SJSA1 (cell line): ENCODE data around the gene TLE6. TPM values are rescaled to one million over a fixed set of nuclear protein-coding genes. Genes with fewer than 3 reads are reported as not detected.

Experiments
- DNase-seq, 2 experiments: peaks; one replicate each; pipeline ENCODE4 v3.0.0-alpha.2; 2015 to 2020; ENCODE audit warnings: low spot score in 2 of 2, low read depth in 1 of 2
- H3K27ac ChIP-seq: fragments of 250-450 bp; sonication (Bioruptor Pico); 2 replicates; pipeline ENCODE4 v1.5.1; 2020; ENCODE audit warnings: mild to moderate bottlenecking, moderate library complexity
- H3K27me3 ChIP-seq: fragments of 250-450 bp; sonication (Bioruptor Pico); replicated peaks from 2 replicates; pipeline ENCODE4 v1.5.1; 2020; ENCODE audit warnings: mild to moderate bottlenecking, moderate library complexity
- H3K36me3 ChIP-seq: fragments of 250-450 bp; sonication (Bioruptor Pico); 2 replicates; pipeline ENCODE4 v1.5.1; 2020; ENCODE audit warnings: mild to moderate bottlenecking
- H3K4me1 ChIP-seq: fragments of 250-450 bp; sonication (Bioruptor Pico); replicated peaks from 2 replicates; pipeline ENCODE4 v1.6.1; 2021; ENCODE audit warnings: mild to moderate bottlenecking
- H3K4me3 ChIP-seq: fragments of 250-450 bp; sonication (Bioruptor Pico); 2 replicates; pipeline ENCODE4 v1.5.1; 2020; ENCODE audit warnings: mild to moderate bottlenecking
- H3K9me3 ChIP-seq: fragments of 250-450 bp; sonication (Bioruptor Pico); replicated peaks from 2 replicates; pipeline ENCODE4 v1.5.1; 2020; ENCODE audit warnings: mild to moderate bottlenecking
- total RNA-seq: library from RNA; depleted of rRNA; stranded (reverse); fragments of >200 nt; shearing (Covaris generic); gene quantifications from 2 replicates; pipeline ENCODE4 v1.2.3, GENCODE V29; 2014

Gene TLE6
- total RNA-seq, 1 experiment from 2014 or later, result 7.2 TPM

DNA sequence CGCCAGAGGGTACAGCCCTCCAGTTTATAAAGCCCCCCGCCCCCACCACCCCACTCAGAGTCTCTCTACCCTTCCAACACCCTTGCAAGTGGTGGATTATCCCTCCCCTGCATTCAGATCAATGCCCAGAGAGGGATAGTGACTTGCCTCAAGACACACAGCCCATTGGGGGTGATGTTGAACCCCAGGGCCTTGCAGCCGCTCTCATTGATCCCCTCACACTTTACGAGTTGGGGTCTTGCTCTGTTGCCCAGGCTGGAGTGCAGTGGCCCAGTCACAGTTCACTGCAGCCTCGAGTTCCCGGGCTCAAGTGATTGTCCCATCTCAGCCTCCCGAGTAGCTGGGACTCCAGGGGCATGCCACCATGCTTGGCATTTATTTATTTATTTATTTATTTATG is 40.6 kb downstream of the TLE6 start:
- Histone ChIP-seq H3K4me3 (no peak overlapping the region), H3K36me3 (0 out of 2 replicates have a peak, but pooled peaks cover 4% of the 10 kb centered on the region), H3K9me3 (no peaks in the 10 kb centered on the region), H3K27me3 (no peaks in the 10 kb centered on the region), H3K4me1 (no peaks in the 10 kb centered on the region), H3K27ac (no peak overlapping the region)
- DNase-seq, result no peak

DNA sequence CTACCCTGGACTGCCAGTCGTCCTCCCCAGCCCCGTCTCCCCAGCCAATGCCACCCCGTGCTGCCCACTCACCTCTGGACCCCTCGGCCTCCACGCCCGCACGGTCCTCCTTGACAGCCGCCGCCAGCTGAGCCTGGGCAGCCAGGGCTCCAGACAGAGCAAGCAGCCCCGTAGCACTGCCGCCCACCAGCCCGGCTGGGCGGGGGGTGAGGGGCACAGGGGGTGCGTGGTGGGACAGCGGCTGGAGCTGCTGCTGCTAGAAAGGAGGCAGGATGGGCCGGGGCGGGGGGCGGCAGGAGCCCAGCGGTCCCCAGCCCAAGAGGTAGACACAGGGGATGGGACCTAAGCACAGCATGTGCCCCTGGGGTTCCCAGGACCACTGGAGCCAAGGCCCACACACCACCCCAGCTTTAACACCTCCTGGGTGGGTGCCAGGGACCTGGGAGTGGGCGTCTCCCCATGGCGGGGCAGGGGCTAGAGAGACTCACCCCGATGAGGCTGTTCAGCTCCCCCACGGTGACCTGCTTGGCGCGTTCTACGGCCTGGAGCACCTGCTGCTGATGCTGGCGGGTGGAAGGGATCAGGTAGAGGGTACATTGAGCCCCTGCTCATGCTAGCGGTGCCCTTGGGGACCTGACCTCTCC is 42.0 kb downstream of the TLE6 start:
- H3K4me3 ChIP-seq, result no peak overlapping the region
- H3K36me3 ChIP-seq, result 0 out of 2 replicates have a peak, but pooled peaks cover 2% of the 10 kb centered on the region
- H3K9me3 ChIP-seq, result no peaks in the 10 kb centered on the region
- DNase-seq, result no peak
- no peak overlapping the region for H3K27ac ChIP-seq
- H3K27me3 ChIP-seq, result no peaks in the 10 kb centered on the region
- H3K4me1 ChIP-seq, result no peaks in the 10 kb centered on the region

DNA sequence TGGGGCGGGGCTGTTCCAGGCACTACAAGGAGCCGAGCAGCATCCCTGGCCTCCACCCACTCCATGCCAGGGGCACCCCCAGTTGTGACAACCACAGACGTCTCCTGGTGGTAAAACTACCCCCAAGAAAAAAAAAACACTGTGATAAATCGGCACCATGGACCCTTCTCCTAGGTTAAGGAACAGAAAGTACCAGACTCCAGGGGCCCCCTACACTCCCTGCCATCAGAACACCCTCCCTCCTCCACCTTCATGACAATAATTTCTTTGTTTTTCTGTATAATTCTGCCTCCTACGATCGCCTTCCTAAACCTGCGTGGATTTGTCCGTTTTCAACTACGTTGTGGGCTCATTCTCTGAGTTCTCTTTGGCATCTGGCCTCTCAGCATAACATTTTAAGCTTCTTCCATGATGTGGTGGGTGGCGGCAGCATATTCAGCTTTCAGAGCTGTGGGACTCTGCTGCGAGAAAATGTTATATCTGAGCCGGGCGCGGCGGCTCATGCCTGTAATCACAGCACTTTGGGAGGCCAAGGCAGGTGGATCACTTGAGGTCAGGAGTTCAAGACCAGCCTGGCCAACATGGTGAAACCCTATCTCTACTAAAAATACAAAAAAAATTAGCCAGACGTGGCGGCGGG is 43.1 kb downstream of the TLE6 start:
- H3K4me1 ChIP-seq, result no peaks in the 10 kb centered on the region
- H3K9me3 ChIP-seq, result no peaks in the 10 kb centered on the region
- DNase-seq, result no peak
- no peak overlapping the region for H3K4me3 ChIP-seq
- no peaks in the 10 kb centered on the region for H3K27me3 ChIP-seq
- H3K27ac ChIP-seq, result no peak overlapping the region
- no peaks in the 10 kb centered on the region for H3K36me3 ChIP-seq

DNA sequence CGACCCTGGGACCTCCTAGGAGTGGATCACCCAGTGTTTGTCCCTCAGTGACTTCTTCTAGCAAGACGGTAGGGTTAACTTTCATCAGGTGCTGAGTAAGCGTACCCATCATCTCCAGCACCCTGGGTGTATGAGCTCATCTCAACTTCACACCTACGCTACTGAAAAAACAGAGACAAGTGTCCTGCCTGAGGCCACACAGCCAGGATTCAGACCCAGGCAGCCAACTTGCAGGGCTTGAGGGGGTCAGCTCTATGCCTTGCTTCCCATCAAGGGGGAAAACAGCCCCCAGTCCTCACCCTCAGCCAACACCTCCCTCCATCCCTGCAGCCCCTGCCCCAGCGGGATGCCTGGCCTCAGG is 47.1 kb downstream of the TLE6 start:
- no peak overlapping the region for H3K4me3 ChIP-seq
- DNase-seq, result no peak
- no peak overlapping the region for H3K27ac ChIP-seq
- H3K36me3 ChIP-seq, result 0 out of 2 replicates have a peak, but pooled peaks cover 5% of the 10 kb centered on the region
- no peaks in the 10 kb centered on the region for H3K9me3 ChIP-seq
- H3K4me1 ChIP-seq, result peaks cover 3% of the 10 kb centered on the region
- no peaks in the 10 kb centered on the region for H3K27me3 ChIP-seq

DNA sequence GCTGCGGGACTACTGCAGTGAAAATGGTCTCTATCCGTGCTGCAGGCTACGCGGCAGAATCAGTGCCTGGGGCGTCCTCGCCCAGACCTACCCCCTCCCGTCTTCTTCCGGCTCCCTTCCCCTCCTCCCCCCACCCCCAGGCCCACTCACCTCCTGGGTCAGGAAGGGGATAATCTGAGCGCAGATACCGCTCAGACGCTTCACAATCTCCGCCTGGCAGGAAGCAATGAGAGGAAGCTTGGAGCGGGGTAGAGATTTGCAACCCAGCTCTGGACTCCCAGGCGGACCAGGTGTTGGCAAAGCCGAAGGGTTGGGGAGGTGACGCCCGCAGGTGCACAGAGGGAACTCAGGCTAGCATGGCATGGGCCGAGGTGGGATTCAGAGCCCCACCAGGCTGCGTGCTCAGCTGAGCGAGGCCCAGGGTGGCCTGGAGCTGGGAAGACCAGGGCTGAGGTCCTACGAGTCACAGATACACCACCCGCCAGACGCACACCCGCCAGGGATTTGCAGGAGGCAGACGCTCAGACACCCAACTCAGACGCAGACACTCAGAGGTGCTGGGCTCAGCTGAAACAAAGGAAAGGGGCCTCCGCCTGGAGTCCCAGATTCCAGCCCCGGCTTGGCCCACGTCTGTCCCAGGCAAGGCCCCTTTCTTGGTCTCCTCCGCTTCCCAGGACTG is 47.6 kb downstream of the TLE6 start:
- no peak overlapping the region for H3K4me3 ChIP-seq
- no peak overlapping the region for H3K27ac ChIP-seq
- H3K4me1 ChIP-seq, result peaks cover 8% of the 10 kb centered on the region
- no peaks in the 10 kb centered on the region for H3K9me3 ChIP-seq
- no peak for DNase-seq
- no peaks in the 10 kb centered on the region for H3K27me3 ChIP-seq
- 0 out of 2 replicates have a peak, but pooled peaks cover 5% of the 10 kb centered on the region for H3K36me3 ChIP-seq

DNA sequence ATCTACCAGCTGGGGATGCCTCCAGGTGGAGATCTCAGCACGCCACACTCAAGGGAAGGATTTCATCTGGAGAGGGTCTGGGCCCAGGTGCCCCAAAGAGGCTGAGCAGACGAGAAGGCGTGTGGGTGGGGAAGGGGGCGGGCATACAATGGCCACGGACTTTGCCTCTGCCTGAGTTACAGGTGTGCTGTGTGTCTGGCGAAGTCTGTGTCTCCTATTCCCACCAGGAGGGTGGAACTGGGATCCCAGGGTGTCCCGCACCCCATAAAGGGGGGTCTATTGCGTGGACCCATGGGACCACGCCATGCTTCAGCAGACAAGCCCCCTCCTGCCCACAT is 48.2 kb downstream of the TLE6 start:
- DNase-seq, result no peak
- no peaks in the 10 kb centered on the region for H3K27me3 ChIP-seq
- no peaks in the 10 kb centered on the region for H3K9me3 ChIP-seq
- H3K27ac ChIP-seq, result no peak overlapping the region
- H3K36me3 ChIP-seq, result 0 out of 2 replicates have a peak, but pooled peaks cover 5% of the 10 kb centered on the region
- no peak overlapping the region for H3K4me3 ChIP-seq
- peaks cover 13% of the 10 kb centered on the region for H3K4me1 ChIP-seq

DNA sequence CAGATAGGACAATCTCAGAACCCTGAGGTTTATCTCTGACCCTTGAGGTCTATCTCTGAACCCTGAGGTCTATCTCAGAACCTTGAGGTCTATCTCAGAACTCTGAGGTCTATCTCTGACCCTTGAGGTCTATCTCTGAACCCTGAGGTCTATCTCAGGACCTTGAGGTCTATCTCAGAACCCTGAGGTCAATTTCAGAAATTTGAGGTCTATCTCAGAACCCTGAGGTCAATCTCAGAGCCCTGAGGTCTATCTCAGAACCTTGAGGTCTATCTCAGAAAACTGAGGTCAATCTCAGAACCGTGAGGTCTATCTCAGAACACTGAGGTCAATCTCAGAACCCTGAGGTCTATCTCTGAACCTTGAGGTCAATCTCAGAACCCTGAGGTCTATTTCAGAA is 49.4 kb downstream of the TLE6 start:
- H3K9me3 ChIP-seq, result no peaks in the 10 kb centered on the region
- no peak for DNase-seq
- 0 out of 2 replicates have a peak, but pooled peaks cover 5% of the 10 kb centered on the region for H3K36me3 ChIP-seq
- no peak overlapping the region for H3K4me3 ChIP-seq
- peaks cover 22% of the 10 kb centered on the region for H3K4me1 ChIP-seq
- H3K27ac ChIP-seq, result no peak overlapping the region
- no peaks in the 10 kb centered on the region for H3K27me3 ChIP-seq

- Histone ChIP-seq H3K4me3 (no peak overlapping the region), H3K9me3 (no peaks in the 10 kb centered on the region), H3K27me3 (no peaks in the 10 kb centered on the region), H3K36me3 (0 out of 2 replicates have a peak, but pooled peaks cover 5% of the 10 kb centered on the region), H3K27ac (no peak overlapping the region), H3K4me1 (peaks cover 24% of the 10 kb centered on the region)
- no peak for DNase-seq
These were observed 49.9 kb downstream of the TLE6 start for GRCh38 chr19:3027292-3027691.

DNA sequence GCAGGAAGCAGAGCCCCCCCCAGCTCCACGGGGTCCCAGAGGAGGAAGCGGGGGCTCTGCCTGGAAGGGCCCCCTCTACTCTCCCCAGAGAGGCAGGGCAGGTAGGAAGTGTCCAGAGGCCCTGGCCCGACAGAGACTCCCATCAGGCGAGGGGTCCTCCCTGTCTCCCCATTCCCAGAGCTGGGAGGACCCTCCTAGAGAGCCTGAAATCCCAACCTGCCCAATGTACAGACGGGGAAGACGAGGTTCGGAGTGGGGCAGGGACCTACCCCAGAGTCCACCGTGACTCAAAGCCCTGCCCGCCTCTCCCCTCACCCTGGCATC is 50.6 kb downstream of the TLE6 start:
- Histone ChIP-seq H3K27ac (no peak overlapping the region), H3K4me3 (no peak overlapping the region), H3K36me3 (0 out of 2 replicates have a peak, but pooled peaks cover 5% of the 10 kb centered on the region), H3K27me3 (no peaks in the 10 kb centered on the region), H3K4me1 (peaks cover 24% of the 10 kb centered on the region), H3K9me3 (no peaks in the 10 kb centered on the region)
- DNase-seq, result no peak

- Histone ChIP-seq H3K9me3 (no peaks in the 10 kb centered on the region), H3K4me3 (peak overlapping the region; percentile 44), H3K36me3 (0 out of 2 replicates have a peak, but pooled peaks cover 5% of the 10 kb centered on the region), H3K4me1 (peaks cover 27% of the 10 kb centered on the region), H3K27ac (no peak overlapping the region), H3K27me3 (no peaks in the 10 kb centered on the region)
- DNase-seq, result no peak
These were observed 51.1 kb downstream of the TLE6 start for GRCh38 chr19:3028305-3029064.

- no peak for DNase-seq
- Histone ChIP-seq H3K4me1 (peaks cover 36% of the 10 kb centered on the region), H3K9me3 (no peaks in the 10 kb centered on the region), H3K27me3 (no peaks in the 10 kb centered on the region), H3K27ac (no peak within 1 kb of the TSS), H3K36me3 (0 out of 2 replicates have a peak, but pooled peaks cover 5% of the 10 kb centered on the region), H3K4me3 (peak within 1 kb of the TSS; percentile 44)
These were observed 51.9 kb downstream of the TLE6 start, which contains the start of gene TLE2 for GRCh38 chr19:3029065-3029923. Gene TLE2, minus strand, starts transcription at chr19:3029280. Its CDS starts 376 bp downstream, at chr19:3028904.

GRCh38 chr19:3031607-3031867 is 54.2 kb downstream of the TLE6 start:
- no peaks in the 10 kb centered on the region for H3K9me3 ChIP-seq
- 0 out of 2 replicates have a peak, but pooled peaks cover 5% of the 10 kb centered on the region for H3K36me3 ChIP-seq
- peaks cover 55% of the 10 kb centered on the region for H3K4me1 ChIP-seq
- DNase-seq, result no peak
- no peak overlapping the region for H3K27ac ChIP-seq
- no peak overlapping the region for H3K4me3 ChIP-seq
- no peaks in the 10 kb centered on the region for H3K27me3 ChIP-seq
